ENCODE measurements around the gene SRMS.

Gene SRMS

GRCh38 chr20:63543131-63543530 is 4.4 kb downstream of the SRMS start:
- TF ChIP-seq CTCF (IDR thresholded peaks at IDR 0.05; ENCODE audit: low read length, missing control alignments) = no peak
- no peak overlapping the region for H3K4me3 ChIP-seq (replicated peaks; ENCODE audit: low read depth, low read length)
- DNase-seq (ENCODE audit: low read depth) = no peak

DNA sequence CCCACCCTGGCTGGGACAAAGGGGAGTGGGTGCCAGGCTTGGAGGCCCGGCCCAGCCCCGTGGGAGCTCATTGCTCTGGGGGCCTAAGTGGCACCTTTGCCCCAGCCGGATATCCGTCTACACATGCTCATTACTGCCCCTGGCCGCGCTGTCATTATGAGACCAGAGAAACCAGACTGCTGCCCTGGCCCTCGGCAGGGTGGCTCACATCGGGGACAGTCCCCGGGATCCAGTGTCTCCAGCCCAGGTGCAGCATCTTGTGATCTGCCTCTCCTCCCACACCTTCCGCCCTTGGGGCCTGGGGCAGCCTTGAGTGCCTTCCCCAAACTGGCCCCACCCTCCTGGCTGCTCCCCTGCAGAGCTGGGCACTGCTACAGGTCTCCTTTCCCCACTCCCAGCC is 4.9 kb downstream of the SRMS start:
- no peak for DNase-seq (ENCODE audit: low read depth)
- H3K4me3 ChIP-seq (replicated peaks; ENCODE audit: low read depth, low read length) = no peak overlapping the region
- no peak for TF ChIP-seq CTCF (IDR thresholded peaks at IDR 0.05; ENCODE audit: low read length, missing control alignments)

DNA sequence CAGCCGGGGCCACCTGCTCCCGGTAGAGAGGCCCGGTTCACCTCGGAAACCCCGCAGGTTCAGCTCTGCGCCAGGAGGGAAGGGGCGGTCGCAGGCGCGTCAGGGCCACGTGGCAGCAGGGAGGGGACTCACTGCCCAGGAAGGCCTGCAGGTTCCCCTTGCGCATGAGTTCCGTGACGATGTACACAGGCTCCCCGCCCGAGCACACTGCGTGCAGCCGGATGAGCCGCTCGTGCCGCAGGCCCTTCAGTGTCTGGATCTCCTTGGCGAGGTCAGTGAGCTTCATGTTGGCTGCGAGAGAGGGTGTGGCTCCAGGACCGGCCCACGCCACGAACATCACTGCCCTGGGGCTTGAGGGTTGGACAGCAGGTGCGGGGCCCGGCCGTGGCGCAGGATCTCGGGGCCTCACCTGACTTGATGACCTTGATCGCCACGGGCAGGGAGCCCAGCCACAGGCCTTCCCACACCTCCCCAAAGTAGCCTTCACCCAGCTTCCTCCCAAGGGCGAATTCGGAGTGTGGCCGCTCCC is 5.5 kb downstream of the SRMS start:
- H3K4me3 ChIP-seq (replicated peaks; ENCODE audit: low read depth, low read length) = no peak overlapping the region
- no peak for DNase-seq (ENCODE audit: low read depth)
- no peak for TF ChIP-seq CTCF (IDR thresholded peaks at IDR 0.05; ENCODE audit: low read length, missing control alignments)

DNA sequence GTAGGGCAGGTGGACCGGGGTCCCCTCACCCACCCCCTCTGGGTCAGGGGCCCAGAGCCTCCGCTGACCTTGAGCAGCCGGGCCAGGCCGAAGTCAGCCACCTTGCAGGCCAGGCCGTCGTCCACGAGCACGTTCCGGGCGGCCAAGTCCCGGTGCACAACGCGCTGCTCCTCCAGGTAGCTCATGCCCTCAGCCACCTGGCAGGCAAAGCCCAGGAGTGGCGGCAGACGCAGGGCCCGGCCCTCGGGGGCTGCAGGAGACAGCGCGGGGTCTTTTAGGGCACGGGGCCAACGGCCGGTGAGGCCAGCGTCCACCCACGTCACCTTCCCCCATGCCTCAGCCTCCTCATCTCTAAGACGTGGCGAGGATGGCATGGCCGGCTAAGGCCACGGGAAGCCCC is 6.2 kb downstream of the SRMS start:
- no peak for TF ChIP-seq CTCF (IDR thresholded peaks at IDR 0.05; ENCODE audit: low read length, missing control alignments)
- no peak overlapping the region for H3K4me3 ChIP-seq (replicated peaks; ENCODE audit: low read depth, low read length)
- no peak for DNase-seq (ENCODE audit: low read depth)

DNA sequence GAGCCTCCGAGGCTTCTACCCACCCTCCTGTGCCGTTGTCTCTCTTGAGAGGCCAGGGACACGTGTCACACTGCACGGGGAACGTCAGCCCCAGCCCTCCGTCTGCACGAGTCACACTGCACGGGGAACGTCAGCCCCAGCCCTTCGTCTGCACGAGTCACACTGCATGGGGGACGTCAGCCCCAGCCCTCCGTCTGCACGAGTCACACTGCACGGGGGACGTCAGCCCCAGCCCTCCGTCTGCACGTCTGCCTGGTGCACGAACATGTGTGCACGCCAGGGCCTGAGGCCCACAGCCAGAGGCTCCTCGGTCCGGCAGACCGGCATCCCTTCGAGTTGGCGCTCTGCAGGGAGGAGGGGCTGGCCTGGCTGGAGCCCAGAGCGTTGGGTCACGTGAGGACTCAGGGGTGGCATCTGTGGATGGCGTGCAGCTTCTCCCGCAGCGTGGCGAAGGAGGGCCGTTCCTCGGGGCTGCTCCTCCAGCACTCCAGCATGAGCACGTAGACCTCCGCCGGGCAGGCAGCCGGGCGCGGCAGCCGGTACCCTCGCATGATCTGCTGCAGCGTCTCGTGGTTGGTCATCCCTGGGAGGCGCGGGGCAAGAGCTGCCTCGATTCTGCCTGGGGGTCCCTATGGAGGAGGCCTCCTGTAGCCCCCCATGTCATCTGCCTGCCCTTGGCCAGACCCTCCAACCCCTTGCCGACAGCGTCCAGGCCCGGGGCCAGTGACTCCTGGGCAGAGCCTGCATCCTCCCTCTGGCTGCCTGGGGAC is 6.9 kb downstream of the SRMS start:
- H3K4me3 ChIP-seq (replicated peaks; ENCODE audit: low read depth, low read length) = no peak overlapping the region
- no peak for TF ChIP-seq CTCF (IDR thresholded peaks at IDR 0.05; ENCODE audit: low read length, missing control alignments)
- no peak for DNase-seq (ENCODE audit: low read depth)

DNA sequence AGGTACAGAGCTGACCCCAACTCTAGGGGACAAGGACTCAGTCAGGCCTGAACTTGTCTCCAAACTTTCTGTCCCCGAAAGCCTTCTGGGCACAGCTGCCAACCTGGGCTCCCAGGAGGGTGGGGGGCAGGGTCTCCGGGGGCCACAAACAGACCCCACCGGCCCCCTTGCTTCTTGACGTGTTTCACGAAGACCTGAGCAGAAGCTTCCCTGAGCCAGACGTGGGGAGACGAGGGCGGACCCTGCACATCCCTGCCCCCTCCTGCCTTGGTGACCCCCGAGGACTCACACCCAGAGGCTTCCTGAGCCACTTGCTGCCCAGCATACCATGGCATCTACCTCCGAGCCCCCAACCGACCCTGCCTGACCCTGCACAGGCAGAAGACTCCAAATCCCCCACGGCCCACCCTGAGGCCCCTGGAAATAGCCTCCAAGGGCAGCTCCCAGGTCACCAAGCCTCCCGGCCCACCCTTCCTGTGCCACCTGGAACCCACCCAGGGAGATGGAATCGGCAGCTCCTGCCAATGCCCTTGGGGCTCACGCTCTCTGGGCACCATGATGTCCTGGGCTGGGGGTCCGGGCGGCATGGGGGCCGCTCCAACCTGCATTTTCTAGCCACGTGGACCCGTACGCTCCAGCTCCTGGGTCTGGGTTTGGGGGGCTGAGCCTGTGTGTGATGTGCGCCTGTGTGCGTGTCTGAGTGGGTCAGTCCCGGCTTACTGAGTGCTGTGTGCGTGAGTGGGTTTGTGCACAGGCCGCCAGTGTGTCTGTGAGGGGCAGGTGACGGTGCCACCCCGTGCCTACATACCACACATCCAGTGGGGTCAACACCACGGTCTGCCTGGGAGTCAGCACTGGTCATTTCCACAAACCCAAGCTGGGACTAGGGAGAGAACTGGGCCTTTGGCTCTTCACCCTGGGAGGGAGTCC is 7.8 kb downstream of the SRMS start:
- no peak overlapping the region for H3K4me3 ChIP-seq (replicated peaks; ENCODE audit: low read depth, low read length)
- DNase-seq (ENCODE audit: low read depth) = no peak
- TF ChIP-seq CTCF (IDR thresholded peaks at IDR 0.05; ENCODE audit: low read length, missing control alignments) = no peak

Measured in fibroblast of pulmonary artery (primary cell).